ENCODE data around the gene CXCL9.
"Not testable (repeated sequence)": the region's sequence is repeated elsewhere in the genome, so short reads cannot be mapped to it uniquely, and the experiment has no call there.

The CXCL9 gene

GRCh38 chr4:76011700-76012387, 4.5 kb upstream of the CXCL9 start:
- no peak for DNase-seq

- no peak for DNase-seq
These were observed 3.8 kb upstream of the CXCL9 start for GRCh38 chr4:76011018-76011670.

DNA sequence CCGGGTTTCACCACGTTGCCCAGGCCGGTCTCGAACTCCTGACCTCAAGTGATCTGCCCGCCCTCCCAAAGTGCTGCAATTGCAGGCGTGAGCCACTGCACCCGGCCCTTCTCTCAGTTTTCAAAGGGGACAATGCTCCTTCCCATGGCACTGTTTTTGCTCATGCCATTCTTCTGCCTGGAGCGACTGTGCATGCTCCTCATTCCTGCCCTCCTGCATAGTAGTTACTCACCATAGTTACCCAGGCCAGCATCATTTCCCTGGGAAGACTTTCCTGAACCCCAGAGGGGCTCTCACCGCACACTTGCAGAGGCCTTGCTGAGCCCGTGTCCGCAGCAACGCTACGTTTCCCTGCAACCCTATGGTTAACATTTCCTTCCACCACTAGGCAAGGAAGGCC, 3.3 kb upstream of the CXCL9 start:
- no peak for DNase-seq

DNA sequence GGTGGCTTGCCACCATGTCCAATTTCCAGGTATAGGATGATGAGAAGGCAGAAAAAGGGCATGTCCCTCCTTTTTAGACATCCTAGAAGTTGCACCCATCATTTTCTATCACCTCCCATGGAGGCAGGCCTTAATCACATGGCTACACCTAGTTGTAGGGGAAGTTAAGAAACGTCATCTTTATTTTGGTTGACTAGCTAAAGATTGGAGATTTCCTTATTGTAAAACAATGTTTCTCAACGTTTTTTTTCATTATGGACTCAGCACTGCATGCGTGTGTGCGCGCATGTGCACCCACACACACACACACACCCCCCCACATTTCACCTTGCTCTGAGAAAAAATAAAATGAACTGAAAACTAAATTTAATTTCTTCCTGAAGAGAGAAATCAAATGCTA, 2.0 kb upstream of the CXCL9 start:
- no peak for DNase-seq

DNA sequence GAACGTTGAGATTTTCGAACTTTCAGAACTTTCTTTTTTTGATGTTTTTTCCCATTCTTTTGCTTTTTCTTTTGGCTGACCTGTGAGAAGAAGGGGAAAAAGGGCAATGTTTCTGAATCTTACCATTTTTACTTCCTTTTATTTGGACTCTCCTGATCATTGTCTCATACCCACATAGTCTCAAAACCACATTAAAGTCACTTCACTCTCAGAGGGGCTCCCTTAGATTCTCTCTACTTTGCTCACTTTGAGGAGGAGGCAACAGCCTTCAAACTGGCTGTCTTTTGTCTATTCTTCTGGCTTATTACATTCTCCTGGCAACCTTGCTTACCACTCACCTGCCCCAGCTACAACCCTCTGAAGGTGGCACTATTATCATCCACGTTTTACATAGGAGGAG, 3.7 kb downstream of the CXCL9 start:
- DNase-seq: no peak

- no peak for DNase-seq
These were observed 4.3 kb downstream of the CXCL9 start for GRCh38 chr4:76003035-76003434.

DNA sequence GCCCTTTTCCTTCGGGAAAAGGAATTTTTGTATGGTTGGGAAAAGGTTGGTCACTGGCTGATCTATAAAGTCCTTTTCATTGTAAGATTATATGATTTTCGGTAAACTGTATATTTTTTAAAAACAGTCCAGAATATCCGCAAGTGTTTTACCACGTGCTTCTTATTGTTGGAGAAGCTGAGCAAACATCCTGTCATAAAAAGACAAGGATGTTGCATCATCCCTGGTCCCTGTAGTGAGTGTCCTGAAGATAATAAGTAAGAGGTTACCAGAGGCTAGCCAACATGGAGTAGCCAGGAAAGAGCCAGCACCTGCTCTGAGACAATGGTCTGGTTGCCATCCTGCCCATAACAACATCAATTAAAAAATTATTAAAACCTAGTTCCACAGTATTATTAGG, 5.1 kb downstream of the CXCL9 start:
- DNase-seq: no peak

- no peak for DNase-seq
These were observed 5.6 kb downstream of the CXCL9 start for GRCh38 chr4:76001700-76002099.

DNA sequence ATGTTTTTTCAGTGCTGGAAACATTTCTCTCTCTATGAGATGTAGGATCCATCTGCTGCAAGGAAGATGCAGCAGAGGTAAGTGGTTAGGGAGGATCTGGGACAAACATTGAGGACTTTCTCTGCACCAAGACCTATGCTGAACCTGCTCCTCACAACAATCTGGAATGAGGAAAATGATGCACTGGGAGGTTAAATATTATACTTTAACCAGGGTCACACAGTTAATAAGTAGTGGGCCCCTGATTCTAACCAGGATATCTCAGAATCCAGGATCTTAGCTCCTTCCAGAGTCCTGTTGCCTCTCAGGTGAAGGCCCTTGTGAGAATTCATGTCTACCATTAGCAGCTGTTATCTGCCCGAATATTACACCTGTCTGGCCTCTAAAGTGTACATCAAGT, 7.0 kb downstream of the CXCL9 start:
- DNase-seq: no peak

DNA sequence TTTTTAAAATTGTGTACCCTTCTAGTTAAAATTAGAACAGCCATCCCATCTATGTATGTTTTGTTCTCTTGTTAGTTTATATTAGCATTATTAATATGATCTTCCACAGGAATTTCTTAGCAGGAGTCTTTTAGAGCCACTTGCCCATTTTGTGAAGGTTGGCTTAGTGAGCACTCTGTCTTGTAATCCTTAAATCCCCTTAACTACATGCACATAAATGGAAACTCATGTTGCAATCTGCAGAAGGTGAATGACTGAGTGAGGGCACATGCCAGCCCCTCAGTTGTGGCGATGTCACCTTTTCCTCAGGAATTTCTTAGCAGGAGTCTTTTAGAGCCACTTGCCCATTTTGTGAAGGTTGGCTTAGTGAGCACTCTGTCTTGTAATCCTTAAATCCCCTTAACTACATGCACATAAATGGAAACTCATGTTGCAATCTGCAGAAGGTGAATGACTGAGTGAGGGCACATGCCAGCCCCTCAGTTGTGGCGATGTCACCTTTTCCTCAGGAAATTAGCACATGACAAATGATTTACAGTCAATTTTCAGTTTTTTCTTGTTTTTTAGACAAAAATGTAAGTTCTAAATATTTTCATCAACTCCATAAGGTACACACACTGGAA, 8.7 kb downstream of the CXCL9 start:
- not testable (repeated sequence) for DNase-seq

DNA sequence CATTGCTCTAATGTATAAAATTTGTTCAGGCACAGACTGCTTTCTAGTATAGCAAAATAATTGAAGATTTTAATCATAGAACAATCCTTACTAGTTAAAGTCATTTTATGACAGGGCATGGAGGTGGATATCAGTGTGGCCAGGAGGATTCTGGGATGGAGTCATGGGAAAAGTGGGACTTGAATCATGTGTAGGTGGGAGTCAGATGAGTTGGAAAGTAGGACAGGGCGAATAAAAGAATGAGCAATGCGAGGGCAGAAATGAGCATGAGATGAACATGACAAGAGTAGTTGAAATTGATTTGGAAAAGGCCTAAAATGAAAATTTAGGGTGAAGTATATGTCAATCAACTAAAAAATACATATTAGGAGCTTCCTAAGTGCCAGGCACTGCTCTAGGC, 9.4 kb downstream of the CXCL9 start:
- no peak for DNase-seq

DNA sequence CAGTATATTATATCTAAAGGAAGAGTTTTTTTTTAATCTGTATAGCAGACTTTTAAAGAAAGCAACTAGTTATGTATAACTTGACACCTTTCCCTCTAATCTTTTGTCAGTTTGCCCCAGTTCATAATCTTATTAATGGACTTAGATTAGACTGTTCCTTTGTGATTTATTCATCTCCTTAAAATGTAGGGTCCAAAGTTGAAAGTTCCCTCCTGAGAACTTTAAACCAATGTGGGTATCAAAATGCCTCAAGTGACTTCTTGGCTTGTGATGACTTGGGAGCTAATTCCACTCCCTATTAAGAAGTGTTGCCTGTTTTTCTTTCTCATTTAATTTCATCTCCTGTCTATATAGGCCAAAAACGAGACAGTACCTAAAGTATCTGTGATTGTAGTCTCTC, 10.2 kb downstream of the CXCL9 start:
- DNase-seq: no peak

DNA sequence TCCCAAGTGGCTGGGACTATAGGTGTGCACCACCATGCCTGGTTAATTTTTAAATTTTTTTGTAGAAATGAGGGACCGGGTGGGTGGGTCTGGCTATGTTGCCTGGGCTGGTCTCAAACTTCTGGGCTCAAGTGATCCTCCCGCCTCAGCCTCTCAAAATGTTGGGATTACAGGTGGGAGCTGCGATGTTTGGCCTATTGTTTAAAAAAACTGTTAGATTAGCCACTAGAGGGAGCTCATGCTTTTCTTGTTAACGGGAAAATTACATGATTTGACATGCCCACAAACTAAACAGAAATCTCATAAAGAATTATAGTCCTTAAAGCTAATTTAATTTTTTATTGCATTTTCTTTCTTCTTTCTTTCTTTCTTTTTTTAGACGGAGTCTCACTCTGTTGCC, 11.6 kb downstream of the CXCL9 start:
- DNase-seq: peak; percentile 39

- DNase-seq: no peak
These were observed 14.8 kb downstream of the CXCL9 start for GRCh38 chr4:75992462-75992861.

DNA sequence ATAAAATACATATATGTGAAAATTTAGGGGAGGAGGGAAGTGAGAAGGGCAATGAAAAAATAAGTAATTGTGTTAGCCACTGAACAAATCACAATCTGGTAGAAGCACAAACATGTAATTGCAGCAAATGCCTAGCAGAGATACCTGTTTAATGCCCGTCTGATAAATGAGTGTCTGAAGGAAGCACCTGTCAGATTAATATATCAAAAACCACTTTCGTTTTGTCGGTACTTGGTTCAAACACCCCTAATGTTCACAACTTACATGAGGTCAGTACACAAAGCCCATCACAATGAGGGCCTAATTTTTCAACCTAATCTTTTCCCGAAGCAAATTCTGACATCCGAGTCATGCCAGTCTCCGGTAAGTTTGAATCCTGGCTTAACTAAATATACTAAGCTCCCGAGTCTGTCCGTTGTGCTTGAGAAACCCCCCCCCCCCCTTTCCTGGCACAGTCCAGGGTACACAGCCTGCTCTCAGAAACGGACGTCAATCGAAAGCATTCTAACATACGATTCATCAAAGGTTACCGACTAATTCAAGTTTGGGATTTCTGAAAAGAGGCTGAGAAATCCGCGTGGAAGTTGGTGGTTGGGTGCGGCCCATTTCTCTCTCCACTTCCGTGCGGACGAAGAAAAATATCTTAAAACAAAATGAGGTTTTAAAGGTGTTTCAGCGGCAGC, 17.3 kb downstream of the CXCL9 start:
- DNase-seq: no peak

DNA sequence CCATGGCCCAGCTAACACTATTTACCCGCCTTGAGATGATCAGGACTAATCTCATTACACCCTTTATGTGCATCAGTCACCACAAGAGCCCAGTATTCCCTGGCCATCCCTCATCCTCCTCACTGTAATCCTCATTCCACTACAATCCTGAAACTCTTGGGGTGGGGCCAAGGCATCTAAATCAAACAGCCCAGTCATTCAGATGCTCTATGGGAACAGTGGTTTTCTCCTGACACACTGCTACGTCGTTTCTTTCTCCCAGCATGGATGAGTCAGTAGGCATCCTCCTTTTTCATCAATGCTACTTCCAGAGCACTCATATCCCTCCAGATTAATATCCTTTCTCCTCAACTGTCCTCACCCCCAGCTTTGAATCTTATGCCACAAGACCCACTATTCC, 22.2 kb downstream of the CXCL9 start:
- DNase-seq: no peak

DNA sequence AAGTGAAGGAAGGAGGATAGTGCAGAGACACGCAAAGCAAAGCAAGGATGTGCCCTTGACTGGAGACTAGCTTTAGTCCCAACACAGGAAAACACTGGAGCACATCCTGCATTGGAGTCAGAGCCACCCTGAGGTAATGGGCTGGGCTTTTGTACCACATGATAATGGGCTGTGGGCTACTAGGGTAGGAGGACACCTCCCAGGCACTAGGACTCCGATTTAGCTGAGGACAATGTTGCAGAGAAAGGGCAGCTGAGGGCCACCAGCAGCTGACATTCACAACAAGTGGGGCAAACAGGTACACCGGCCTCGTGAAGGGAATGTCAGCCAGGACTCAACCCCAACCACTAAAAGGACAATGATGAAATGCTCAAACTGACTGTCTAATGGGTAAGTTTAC, 26.7 kb downstream of the CXCL9 start:
- DNase-seq: no peak

DNA sequence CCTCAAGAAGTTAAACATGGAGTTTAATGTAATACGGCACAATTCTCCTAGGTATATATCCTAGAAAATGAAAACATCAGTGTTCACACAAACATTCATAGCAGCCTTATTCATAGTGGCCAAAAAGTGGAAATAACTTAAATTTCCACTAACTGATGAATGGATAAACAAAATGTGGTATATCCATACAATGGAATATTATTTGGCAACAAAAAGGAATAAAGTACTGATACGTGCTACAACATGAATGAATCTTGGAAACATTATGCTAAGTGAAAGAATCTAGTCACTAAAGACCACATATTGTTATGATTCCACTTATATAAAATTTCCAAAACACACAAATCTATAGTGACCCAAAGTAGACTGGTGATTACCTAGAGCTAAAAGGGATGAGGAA, 31.1 kb downstream of the CXCL9 start:
- no peak for DNase-seq

GRCh38 chr4:75973766-75974165, 33.5 kb downstream of the CXCL9 start:
- no peak for DNase-seq

DNA sequence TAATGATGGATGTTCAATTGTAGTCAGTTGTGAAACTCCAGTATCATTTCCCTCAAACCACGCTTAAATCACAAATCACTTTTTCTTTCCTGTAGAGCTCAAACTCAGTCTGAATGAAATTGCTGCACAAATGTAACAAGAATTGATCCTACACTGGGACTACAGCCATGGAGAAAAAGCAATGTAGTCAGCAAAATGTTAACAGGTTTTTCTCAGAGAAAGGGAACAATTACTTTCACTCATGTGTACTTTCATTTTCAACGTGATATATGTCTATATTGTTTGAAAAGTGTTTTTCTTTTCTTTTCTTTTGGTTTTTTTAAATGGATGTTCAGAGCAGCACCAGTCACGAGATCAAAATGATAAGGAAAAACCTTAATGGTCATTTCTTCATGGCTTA, 39.2 kb downstream of the CXCL9 start:
- DNase-seq: no peak

- no peak for DNase-seq
These were observed 43.8 kb downstream of the CXCL9 start for GRCh38 chr4:75963558-75963957.

DNA sequence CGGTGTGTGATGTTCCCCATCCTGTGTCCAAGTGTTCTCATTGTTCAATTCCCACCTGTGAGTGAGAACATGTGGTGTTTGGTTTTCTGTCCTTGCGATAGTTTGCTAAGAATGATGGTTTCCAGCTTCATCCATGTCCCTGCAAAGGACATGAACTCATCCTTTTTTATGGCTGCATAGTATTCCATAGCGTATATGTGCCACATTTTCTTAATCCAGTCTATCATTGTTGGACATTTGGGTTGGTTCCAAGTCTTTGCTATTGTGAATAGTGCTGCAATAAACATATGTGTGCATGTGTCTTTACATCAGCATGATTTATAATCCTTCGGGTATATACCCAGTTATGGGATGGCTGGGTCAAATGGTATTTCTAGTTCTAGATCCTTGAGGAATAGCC, 45.2 kb downstream of the CXCL9 start:
- DNase-seq: not testable (repeated sequence)

DNA sequence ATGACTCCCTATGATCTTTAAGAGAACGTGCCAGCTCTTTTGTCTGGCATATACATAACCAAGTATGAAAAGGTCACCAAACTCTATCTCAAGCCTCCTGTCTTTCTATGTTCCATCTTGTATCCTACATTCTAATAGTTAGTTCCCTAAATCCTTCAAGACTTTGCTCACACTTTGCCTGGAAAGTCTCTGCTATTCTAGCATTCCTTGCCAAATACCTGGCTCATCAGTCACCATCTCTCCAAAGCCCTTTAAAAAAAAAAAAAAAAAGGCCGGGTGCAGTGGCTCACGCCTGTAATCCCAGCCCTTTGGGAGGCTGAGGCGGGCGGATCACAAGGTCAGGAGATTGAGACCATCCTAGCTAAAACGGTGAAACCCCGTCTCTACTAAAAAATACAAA, 48.8 kb downstream of the CXCL9 start:
- not testable (repeated sequence) for DNase-seq

- not testable (repeated sequence) for DNase-seq
These were observed 52.5 kb downstream of the CXCL9 start for GRCh38 chr4:75954811-75955210.
